GM19324 (cell line): Measurements from ENCODE around the gene UBE3D.
"Not testable (repeated sequence)": the region's sequence is repeated elsewhere in the genome, so short reads cannot be mapped to it uniquely, and the experiment has no call there.

Experiments used
- ATAC-seq: cut with Tn5 transposase; IDR thresholded peaks from one replicate; pipeline ENCODE4 v1.9.1; 2021; ENCODE audit warnings: mild to moderate bottlenecking, moderate library complexity; ENCODE audit not compliant: unreplicated experiment, low FRiP score

Gene UBE3D

GRCh38 chr6:82924799-82925535 lies 140.7 kb downstream of the UBE3D start:
- no peak for ATAC-seq

GRCh38 chr6:82921258-82921657 lies 144.4 kb downstream of the UBE3D start:
- no peak for ATAC-seq

- ATAC-seq = no peak
Observed at GRCh38 chr6:82917346-82918064, 148.1 kb downstream of the UBE3D start.

GRCh38 chr6:82915666-82916065 lies 150.0 kb downstream of the UBE3D start:
- no peak for ATAC-seq

- ATAC-seq = no peak
Observed at GRCh38 chr6:82914511-82914910, 151.1 kb downstream of the UBE3D start.

- ATAC-seq = no peak
Observed at GRCh38 chr6:82910820-82911219, 154.8 kb downstream of the UBE3D start.

GRCh38 chr6:82910395-82910794 lies 155.2 kb downstream of the UBE3D start:
- no peak for ATAC-seq

GRCh38 chr6:82909551-82909950 lies 156.1 kb downstream of the UBE3D start:
- no peak for ATAC-seq

GRCh38 chr6:82908661-82909060 lies 157.0 kb downstream of the UBE3D start:
- no peak for ATAC-seq

GRCh38 chr6:82906951-82907350 lies 158.7 kb downstream of the UBE3D start:
- no peak for ATAC-seq

- ATAC-seq = no peak
Observed at GRCh38 chr6:82906489-82906888, 159.2 kb downstream of the UBE3D start.

- ATAC-seq = no peak
Observed at GRCh38 chr6:82904860-82905259, 160.8 kb downstream of the UBE3D start.

GRCh38 chr6:82904257-82904656 lies 161.4 kb downstream of the UBE3D start:
- ATAC-seq = no peak

- no peak for ATAC-seq
Observed at GRCh38 chr6:82902290-82902689, 163.4 kb downstream of the UBE3D start.

GRCh38 chr6:82894653-82895259 lies 170.9 kb downstream of the UBE3D start:
- ATAC-seq = no peak

- no peak for ATAC-seq
Observed at GRCh38 chr6:82893889-82894652, 171.6 kb downstream of the UBE3D start.

- ATAC-seq = not testable (repeated sequence)
Observed at GRCh38 chr6:82891503-82891902, 174.1 kb downstream of the UBE3D start.

GRCh38 chr6:82891076-82891475 lies 174.6 kb downstream of the UBE3D start:
- no peak for ATAC-seq

GRCh38 chr6:82890240-82890639 lies 175.4 kb downstream of the UBE3D start:
- ATAC-seq = no peak

- no peak for ATAC-seq
Observed at GRCh38 chr6:82889143-82889542, 176.5 kb downstream of the UBE3D start.
